HG02970 (cell line): ENCODE measurements around the gene HMSD.

Experiments used
- ATAC-seq: cut with Tn5 transposase; IDR thresholded peaks from one replicate; pipeline ENCODE4 v1.9.1; 2021; ENCODE audit warnings: mild to moderate bottlenecking, moderate library complexity, moderate number of reproducible peaks; ENCODE audit not compliant: unreplicated experiment, low FRiP score

Gene HMSD

DNA sequence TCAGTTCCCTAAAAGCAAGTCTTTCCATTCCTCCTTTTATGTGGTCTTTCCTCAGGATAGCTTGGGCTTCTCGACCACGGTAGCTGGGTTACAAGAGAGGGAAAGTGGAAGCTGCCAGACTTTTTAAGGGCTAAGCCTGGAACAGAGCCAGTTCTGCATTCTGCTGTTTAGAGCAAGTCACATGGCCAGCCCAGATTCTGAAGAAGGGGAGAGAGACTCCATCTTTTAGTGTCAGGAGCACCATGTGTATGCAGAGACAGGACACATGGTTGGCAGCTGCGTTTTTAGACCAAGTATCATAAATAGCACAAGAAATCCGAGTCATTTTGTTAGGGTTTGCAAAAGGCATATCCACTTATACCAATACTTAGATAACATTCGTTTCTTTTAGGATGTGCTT lies 4.7 kb downstream of the HMSD start:
- ATAC-seq = no peak

DNA sequence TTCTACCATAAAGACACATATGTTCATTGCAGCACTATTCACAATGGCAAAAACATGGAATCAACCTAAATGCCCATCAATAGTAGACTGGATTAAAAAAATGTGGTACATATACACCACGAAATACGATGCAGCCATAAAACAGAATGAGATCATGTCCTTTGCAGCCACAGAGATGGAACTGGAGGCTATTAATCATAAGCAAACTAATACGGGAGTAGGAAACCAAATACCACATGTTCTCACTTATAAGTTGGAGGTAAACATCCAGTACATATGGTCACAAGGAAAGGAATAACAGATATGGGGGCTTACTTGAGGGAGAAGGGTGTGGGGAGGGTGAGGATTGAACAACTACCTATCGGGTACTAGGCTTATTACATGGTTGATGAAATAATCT lies 7.7 kb downstream of the HMSD start:
- no peak for ATAC-seq

DNA sequence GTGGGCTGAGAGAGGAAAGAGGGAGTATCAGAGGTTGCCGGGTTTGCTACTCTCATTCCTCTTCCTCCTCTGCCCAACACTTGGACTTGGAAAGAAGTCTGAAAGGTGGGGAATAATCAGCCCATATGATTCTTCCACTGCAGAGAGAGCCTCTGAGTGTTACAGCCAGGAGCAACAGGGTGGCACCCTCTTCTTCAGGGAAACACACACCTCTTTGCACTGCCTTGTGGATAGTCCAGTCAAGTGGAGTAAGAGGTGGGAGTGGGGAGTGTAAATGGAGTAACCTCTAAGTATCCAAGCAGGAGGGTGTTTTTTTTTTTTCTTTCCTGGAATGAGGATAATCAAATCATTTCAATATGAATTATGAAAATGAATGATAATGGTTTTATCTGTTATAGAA lies 11.8 kb downstream of the HMSD start:
- no peak for ATAC-seq

DNA sequence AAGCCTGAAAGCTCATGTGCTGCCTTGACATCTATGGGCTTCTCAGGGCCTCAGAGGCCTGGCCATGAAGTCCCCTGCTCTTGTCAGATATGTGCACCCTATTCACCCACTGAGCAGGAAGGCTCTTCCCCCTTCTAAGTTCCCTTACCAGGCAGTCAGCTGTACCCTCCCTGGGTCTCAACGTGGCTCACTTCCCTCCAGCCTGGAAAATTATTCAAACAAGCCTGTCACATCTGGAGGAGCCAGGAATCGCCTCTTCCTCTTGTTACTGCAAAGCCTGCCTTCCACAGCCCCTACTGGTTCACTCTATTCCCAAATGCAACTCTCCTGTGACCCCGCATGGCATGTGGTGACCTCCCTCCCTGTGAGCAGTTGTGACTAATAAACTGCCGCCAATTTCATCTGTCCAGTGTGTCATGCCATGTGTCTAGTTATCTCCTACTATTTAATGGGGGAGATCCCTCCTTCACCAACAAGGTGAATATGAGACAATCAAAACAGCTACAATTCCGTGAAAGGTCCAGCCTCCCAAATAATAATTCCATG lies 12.4 kb downstream of the HMSD start:
- no peak for ATAC-seq

DNA sequence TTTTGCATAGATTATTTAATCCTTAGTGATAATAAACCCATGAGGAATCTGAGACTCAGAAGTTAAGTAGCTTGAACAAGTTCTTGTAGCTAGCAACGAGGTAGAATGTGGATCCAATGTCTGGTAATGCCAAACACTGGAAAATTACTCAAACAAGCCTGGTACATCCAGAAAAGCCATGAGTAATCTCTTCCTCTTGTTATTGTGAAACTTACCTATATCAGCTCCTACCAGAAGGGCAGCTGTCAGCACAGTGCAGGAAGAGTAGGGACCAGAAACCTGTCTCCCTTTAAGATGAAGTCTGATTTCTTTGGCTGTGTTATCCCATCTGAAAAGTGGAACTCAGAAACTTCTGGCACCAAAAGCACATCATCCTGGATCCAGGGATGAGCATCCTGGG lies 13.0 kb downstream of the HMSD start:
- ATAC-seq = no peak

DNA sequence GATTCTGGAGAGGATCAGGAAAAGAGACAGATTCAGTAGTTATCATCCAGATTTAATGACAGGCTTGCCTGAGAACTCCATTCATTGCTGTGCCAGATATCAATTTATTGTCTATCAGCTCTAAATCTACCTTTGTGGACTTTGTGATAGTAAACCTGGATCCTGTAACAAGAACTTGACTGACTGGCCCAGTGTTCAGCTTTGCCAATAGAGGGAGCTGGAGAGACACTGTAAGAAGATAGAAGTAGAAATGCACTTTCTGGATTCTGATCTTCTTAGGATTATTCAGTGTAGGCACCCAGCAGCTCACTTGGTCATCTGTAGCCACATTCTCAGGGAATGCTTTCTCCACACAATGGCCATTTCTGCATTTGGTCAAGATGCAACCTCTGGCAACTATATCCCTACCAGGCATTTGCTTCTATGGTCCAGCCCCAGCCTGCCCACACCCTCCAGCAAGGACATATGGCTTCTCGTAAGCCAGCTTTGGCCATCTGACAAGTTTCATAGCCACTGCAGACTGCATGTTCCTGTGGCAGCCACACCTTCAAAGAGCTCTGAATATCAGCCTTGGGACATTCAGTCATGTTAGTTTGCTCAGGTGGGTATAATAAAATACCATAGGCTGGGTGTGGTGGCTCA lies 14.6 kb downstream of the HMSD start:
- peak; percentile 68 for ATAC-seq

DNA sequence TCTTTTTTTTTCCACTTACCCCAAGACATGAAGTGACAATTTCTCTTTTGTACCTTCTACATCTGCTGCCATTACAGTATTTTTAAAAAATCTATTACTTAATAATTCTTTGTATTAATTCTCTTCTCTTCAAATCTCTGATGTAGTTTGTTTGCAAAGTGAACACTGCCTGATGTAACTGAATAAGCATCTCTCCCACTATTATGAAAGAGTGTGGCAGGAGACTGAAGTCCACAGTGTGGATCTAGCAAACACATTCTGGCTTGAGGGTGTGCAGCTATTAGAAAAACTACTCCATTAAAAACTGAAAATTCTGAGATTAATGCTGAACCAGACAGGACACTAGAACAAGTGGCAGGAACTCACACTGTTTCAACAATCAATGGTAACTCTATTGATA lies 15.8 kb downstream of the HMSD start:
- ATAC-seq = no peak

DNA sequence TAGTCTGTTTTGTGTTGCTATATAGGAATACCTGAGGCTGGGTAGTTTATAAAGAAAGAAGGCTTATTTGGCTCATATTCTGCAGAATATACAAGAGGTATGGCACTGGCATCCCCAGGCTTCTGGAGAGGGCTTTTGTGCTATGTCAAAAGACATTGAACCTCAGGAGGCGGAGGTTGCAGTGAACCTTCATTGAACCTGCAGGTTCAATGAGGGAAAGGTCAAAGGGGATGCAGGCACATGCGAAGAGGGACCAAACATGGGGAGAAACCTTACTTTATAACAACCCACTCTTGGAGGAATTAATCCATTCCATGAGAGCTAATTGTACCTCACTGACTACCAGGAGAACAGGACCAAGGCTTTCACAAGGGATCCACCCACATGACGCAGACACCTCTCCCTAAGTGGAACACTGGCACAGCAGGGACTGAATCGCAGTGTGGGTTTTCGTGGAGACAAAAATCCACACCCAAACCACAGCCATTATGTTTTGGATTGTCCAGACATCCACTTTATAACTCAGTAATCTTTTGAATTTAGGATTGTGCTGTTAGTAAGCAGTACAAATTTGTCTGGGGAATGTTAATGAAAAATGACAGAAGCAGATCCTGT lies 16.7 kb downstream of the HMSD start:
- no peak for ATAC-seq

DNA sequence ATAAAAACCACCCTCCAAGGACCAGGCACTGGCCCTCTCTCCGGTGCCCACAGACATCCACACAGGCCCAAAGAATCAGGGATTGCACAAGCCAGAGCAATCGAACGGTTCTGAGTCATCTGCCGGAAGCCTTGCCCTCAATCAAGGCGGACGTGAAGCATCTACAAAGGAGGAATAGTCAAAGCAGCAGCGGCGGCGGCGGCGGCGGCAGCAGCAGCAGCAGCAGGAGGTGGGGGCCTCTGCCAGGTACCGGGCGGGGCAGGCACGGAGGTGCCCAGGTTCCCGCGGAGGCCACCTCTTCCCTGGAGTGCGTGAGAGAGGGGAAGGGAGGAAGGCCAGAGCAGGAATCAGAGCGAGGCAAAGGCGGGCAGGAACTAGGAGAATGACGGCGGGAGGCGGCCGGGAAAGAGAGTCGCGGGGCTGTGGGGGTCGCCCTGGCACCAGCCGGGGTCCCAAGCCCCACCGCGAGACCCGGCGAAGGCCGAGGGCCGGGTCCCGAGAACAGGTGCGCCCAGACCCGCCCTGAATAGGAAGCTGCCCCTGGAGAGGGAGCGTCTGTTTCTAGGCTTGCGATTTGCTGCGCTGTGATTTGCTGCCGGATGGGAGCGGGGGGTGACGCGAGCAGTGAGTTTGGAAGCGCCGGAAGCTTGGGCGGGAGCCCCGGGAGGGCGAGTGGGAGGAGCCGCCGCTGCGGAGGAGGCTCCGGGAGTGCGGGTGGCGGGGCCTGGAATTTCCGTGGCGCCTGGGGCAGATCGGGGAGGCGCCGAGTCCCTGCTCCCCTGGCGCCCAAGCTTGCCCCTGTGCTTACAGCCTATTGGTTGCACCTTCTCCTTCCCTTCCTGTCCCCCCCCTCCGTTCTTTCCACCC lies 21.1 kb downstream of the HMSD start, which contains the start of gene SERPINB8:
Gene SERPINB8 (plus strand): TSS at position 140 of the 867 bp plus-strand sequence. CDS start 8,228 bp downstream, outside the sequence.
- peak; percentile 84 for ATAC-seq

DNA sequence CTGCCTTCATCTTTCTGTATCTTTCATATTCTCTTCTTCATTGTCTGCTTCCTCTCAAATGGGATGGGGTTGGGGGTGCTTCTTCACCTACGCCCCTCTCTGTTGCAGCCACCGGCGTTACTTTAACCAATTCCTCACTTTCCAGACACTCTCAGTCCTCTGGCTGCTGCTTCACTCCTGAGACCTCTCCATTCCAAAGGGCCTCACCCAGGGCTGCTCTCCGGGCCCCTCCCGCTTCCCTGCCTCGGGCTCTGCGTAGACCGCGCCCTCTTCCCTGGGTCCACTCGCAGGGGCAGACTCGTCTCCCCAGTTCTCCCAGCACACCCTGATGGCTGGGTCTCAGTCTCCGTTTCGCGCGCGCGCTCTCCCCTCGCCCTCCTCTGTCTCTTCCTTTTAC lies 21.7 kb downstream of the HMSD start:
- no peak for ATAC-seq

DNA sequence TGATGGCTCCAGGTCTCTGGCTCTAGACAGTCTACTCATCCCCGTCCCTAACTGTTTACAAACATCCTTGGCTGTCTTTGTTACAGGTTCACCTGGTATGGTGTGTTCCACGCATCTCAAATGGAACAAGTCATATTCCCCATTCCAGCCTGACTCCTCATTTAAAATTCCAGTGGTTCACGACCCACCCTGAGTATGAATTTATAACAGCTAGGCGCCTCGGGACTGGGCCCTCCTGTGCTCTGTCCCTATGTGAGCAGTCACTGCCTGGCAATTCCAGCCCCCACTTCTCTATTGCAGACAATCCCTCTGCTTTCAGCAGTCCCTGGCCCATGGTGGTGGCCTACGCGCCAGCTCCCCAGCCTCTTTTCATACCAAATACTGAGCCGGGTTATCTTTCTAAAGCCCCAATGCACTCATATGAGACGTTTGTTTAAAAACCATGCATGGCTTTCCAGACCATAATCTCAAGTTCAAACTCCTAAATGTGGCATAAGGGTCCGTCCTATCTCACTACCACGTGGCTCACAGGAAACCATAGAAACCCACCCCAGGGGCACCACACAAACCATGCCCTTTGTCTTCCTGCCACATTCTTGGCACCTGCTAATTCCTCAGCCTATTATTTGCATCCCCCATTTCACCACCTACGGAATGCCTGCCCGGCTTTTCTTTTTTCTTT lies 22.4 kb downstream of the HMSD start:
- ATAC-seq = no peak

DNA sequence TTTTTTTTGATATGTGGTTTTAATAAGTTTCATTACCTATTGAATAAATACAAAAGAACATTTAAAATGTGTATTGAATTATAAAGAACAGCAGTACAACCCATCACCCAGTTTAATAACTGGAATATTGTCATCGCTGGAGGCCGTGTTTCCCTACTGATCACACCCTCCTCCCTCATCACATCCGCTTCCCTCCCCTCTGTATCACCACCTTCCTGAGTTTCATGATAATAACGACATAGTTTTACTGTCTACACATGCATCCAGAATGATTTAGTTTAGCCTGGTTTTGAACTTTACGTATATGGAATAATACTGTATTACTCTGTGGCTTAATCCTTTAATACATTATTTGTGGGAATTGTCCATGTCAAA lies 22.9 kb downstream of the HMSD start:
- no peak for ATAC-seq

DNA sequence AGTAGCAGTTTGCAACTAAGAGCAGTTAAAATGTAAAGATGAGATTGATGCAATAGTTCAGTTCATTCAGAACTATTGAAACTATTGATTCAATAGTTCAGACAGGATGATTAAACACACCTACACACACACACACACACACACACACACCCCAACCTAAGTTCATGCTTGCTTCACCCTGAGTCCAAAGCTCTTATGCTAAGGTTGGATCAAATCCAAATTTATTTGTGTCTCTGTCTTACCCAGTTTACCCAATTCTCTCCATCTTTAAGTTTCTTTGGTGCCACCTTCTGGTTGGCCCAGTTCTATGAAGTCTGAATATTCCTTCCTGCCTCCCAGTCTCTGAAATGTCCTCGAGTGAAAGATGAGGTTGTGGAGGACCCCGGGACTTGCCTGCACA lies 25.9 kb downstream of the HMSD start:
- ATAC-seq = no peak

DNA sequence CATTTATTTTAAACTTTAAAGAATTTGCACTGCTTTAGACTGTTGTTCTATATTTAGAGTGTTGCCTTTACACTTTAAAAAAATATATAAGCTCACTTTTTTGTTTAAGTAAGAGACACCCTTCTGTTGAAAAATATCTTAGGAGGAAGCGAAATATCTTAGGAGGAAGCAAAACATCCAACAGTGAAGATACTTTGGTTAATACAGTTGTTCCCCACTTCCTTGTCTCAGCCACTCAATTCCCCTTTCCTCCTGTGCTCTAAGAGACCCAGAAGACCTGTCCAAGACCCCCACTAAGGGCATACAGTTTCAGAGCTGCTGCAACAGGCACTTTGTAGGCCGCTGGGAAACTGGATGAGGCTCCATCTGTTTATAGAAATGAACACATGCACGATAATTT lies 26.5 kb downstream of the HMSD start:
- ATAC-seq = no peak

DNA sequence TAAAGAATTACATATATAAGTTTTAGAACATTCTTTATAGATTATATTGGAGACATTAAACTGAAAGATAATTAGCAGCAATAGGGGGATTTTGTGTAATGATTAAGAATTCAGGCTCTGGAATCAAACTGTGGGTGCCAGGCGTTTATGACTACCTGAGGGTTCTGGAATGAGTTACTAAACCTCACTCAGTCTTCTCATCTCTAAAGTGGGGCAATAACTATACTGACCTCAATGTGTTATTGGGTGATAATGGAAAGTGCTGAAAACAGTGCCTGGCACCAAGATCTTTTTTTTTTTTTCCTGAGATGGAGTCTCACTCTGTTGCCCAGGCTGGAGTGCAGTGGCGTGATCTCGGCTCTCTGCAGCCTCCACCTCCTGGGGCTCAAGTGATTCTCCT lies 27.9 kb downstream of the HMSD start:
- ATAC-seq = no peak

DNA sequence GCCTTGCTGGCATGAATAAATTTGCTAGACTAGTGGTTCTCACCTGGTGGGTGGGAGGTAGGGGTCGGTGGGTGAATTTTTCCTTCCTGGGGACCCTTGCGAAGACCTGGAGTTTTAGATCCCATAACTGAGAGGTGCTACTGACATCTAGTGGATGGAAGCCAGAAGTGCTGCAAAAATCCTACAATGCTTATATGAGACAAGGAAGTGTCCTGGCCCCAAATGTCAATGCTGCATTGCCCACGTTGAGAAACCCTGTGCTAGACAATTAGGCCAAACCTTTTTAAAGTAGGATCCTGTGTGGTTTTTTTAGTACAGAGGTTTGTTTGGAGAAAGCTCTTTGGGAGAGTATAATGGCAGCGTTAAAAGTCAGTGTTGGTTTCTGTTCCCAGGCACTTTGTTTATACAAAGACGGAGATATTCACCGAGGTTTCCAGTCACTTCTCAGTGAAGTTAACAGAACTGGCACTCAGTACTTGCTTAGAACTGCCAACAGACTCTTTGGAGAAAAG lies 30.4 kb downstream of the HMSD start:
- peak; percentile 49 for ATAC-seq

DNA sequence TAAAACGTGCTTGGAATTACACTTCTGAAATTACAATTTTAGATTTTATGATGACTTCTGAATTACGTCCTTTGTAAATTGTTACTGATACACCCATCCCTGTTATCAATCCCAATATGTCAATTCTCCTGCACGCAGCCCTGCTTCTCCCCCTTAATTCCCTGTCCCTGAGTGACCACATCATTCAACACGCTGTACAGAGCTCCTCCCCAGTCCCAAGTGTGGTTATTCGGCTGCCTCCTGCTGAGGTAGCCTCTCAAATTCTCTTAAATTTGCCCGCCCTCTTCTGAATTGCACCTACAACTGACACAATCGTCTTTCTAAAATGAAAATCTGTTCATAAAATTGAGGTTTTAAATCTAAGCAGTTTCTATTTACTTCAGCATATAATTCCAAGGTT lies 30.9 kb downstream of the HMSD start:
- no peak for ATAC-seq

DNA sequence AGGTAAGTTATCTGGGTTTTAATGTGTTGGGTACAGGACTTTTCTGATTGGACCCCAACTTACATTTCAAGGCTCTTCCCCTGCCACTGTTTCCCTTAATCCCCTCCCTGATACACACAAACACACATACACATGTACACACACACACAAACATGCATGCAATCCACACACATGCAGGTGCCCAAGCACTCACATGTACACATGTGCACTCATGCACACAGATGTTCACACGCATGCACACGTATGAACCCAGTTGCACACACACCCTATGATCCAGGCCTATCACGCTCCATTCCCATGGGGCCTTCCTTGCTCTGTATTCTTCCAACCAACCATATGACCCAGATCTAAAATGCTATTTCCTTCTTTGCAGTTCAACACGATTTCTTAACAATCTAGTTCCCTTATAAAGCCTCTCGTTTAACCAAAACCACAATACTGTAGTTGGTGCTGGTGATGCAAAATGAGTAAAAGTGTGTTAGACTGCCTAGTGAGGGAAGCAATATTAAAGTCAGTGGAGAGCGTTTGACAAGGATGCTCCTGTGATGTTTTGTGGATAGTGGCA lies 31.9 kb downstream of the HMSD start:
- no peak for ATAC-seq

DNA sequence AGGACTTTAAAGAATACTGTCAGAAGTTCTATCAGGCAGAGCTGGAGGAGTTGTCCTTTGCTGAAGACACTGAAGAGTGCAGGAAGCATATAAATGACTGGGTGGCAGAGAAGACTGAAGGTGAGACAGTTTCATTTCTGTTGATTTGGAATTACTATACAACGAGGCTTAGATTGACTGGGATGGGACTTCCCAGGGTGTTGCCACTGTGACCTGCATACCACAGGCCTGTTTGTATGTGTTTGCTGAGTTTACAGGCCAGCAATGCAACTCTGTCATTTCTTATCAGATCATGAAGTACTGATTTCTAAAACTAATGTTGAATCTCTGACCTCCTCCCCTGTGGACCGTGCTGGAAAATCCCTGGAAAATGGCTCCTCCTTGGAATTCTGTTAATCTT lies 32.6 kb downstream of the HMSD start:
- ATAC-seq = no peak

DNA sequence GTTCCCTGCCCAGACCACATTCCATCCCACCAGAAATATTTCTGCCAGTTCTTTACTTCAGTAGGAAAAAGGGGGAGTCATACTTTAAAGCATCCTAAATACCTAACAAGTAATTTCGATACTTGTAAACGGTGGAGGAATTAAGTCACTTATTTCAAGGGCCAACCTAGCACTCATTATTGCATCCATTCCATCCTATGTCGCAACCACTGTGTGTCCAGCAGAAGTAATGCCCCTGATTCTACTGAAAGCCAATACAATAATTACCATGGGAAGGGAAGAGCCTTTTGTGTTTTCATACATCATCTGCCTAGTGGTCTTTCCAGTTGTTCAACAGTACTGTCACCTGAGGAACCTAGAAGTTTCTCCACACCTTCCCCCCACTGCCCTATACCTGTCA lies 33.3 kb downstream of the HMSD start:
- no peak for ATAC-seq
